ENCODE measurements around the gene IGSF21.

IGSF21 gene

DNA sequence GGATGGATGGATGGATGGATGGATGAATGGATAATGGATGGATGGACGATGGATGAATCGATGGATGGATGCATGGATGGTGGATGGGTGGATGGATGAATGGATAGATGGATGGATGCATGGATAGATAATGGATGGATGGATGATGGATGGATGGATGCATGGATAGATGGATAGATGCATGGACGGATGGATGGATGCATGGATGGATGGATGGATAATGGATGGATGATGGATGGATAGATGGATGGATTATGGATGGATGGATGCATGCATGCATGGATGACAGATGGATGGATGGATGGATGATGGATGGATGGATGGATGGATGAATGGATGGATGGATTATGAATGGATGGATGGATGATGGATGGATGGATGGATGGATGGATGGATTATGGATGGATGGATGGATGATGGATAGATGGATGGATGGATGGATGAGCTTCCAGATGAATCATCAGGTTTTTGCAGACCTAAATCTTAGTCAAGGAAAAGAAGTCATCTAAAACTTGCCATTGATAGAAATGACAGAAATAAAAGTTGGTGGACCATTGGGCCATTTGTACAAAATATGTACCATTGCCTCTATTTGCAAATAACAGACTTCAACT, 197.7 kb downstream of the IGSF21 start:
- DNase-seq: no peak

DNA sequence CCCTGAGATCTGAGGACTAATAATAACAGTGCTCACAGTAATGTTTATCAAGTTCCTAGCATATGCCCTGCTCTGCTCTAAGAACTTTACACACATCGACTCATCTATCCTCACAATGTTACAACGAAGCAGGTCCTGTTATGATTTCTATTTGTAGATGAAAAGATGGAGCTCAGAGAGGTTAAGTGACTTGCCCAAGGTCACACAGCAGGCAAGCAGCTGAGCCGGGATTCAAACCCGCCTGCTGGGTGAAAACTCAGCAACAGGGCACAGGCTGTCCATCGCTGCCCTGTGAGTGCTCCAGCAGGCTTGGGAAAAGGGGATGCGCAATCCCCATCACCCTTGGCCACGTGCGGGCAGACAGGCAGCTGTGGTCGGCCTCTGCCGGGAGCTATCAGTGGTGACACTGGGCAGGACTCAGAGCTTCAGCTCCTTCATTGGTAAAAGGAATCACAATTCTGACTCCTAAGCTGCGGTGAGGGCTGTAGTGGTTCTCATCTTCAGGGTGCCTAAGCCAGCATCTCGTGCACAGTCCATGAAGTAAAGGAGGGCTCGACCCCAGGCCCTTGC, 199.8 kb downstream of the IGSF21 start:
- no peak for DNase-seq

DNA sequence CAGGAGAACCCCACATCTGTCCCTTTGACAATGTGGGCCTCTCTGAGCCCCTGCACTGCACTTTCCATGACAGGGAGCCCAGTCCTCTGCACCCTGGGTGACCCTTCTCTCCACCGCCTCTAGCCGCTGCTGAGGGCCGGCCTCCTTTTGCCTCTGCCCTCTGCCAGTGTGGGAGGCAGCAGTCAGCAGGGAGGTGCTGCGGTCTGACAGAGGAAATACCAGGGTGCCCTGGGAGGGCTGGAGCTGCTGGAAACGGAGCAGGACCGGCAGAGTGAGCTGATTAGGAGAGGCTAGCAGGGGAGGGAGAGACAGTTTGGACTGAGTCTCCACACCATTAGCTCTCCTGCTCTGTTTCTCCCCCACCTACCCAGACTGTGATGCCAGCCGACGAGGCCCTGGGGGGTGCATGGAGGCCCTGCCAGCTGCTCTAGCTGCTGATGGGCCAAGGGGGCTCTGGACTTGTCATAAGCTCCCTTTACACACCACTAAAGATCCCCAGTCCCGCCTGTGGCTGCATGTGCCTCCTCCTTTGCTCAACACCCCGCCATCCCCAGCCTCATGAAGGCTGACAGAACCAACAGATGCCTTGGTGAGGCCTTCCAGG, 202.1 kb downstream of the IGSF21 start:
- DNase-seq: no peak

DNA sequence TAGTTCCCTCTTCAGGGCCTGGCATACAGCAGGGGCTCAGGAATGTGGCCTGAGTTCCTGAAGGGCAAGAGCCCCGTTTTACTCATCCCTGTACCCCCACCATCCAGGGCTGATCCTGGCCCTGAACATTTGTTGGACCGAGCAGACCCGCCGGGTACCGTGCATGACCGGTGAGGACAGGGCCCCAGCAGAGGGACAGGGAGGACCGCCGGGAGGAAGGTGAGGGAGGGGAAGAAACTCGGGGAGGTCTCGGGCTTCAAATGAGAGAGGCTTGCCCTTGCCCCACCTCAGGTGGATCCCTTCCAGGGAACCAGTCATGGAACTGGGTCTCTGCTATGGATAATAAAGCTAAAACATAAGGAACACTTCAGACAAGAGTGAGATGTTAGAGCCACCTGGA, 205.4 kb downstream of the IGSF21 start:
- DNase-seq: no peak

DNA sequence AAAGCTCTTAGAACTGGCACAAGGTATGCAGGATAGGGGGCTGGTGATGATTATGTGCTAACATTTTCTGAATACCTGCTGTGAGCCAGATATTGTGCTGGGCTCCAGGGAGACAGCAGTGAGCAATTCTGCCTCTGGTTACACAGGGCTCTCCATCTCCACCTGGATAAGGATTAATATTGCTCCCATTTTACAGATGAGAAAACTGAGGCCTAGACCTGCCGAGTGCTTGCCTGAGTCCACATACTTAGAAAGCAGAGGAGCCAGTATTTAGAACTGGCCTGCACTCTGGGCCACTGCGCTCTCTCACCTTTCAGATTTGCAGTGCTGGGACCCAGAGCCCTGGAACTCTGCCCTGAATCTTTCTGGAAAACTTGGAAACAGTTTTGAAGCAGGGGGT, 205.9 kb downstream of the IGSF21 start:
- no peak for DNase-seq

DNA sequence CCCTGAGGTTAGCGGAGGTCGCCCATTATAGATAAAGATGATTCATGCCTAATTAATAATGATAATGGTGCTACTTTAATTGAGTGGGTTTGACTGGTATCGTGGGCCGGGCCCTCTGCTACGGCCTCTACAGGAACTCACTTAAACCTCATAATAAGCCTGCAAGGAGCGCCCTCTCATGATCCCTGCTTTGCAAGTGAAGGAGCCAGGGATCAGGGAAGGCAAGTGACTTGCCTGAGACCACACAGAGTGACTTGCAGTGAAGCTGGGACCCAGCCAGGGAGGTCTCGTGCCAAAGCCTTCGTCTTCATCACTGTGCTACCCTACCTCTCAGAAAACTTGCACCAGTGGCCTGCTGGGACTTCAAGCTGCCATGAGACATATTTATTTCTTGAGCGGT, 206.8 kb downstream of the IGSF21 start:
- DNase-seq: no peak

DNA sequence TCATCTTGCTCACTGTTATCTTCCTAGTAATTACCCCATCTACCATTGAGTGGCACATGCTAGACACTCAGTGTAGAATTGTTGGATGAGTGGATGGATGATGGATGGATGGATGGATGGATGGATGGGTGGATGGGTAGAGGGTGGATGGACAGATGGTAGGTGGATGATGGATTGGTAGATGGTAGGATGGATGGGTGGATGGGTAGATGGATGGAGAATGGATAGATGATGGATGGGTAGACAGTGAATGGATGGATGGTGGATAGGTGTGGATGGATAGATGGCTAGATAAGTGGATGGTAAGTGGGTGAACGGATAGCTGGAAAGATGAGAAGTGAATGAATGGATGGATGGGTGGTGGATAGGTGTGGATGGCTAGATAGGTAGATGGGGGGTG, 207.9 kb downstream of the IGSF21 start:
- no peak for DNase-seq

DNA sequence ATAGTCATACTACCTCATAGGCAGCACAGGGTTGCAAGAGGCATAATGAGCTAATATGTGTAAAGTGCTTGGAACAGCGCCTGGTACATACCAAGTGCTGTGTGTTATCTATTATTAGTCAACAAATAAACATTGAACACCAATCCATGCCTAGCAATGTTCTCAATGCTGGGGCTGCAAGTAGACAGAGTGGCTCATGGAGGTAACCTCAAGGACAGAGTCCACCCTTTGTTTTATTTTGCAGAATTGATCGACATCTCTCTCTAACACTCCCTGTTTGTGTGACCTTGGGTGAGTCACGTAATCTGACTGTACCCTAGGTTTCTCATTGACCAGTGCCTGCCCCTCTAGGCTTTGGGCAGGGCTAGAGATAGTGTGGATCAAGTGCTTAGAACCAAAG, 209.2 kb downstream of the IGSF21 start:
- no peak for DNase-seq

DNA sequence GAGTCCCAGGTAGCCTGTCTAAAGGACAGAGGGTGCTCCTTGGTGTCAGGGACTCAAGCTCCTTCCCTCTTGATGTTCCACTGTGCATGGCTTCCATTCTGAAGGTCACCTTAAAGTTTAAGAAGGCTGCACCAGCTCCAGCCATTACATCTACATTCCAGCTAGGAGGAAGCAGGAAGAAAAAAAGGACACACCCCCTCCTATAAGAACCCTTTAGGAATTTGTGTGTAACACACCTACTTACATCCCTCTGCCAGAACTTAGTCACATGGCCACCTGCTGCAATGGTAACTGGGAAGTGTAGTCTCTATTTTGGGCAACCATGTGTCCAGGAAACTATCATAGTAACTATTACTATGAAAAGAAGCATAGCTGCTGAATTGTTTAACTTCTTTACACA, 211.5 kb downstream of the IGSF21 start:
- no peak for DNase-seq

DNA sequence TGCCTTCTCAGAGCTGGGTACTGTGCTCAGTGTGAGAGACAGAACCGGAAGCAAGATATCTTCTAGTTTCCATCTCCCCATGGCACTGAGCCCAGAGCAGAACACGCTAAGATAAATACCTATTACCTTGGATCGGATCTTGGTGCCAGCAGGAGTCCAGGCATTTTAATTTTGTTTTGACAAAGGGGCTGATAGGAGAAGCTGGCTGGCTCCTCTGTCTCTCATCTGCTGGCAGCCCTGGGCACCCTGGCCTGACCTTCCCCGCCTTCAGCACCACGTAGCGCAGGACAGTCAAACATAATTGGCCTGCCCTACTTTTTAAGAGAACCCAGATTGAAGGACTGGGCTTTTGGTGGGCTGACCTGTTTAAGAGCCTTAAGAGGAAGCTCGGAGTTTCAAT, 212.5 kb downstream of the IGSF21 start:
- no peak for DNase-seq

DNA sequence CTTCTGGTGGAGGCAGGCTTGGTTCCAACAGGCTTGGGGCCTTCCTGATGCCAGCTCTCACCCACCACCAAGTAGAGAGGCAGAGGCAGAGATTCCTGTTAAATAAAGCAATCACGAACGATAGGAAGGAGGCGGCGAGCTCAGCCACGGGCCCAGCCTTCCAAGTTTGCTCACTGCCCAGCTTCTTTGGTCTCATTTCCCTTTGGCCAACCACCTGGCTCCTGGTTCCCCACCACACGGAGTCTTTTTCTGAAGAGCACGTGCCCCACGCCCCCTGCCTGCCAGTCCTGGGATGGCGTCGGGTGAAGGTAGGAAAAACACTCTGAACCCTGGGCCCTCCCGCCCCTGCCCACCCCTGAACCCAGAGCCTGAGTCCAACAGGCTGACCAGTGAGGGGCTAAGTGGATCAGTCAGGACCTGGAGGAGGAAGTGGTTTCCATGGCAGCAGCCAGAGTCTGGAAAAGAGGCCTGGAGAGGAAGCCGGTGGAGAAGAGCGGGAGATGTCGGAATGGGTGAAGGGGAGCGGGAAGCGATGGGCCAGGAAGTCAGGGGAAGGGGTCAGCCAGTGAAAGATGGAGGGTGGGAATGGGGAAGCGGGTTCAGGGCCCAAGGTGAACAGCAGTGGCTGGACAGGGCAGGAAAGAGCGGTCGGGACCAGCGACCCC, 214.9 kb downstream of the IGSF21 start:
- DNase-seq: no peak

DNA sequence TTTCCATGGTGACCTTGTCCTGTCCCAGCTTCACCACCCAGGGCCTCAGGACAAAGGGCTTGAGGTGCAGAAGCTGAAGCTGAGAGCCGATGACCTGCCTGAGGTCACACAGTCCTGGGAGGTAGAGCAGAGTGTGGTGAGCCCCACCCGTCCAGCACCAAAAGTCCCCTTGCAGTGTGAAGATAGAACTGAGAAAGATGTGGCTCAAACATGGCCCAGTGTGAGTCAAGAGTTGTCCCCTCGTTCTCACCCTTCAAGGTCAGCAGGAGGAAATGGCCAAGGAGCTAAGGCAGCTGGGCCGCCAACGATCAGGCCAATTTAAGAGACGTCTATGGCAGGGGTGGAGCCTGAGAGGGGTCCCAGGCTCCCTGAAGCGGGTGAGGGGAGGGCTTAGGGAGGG, 215.7 kb downstream of the IGSF21 start:
- DNase-seq: no peak

DNA sequence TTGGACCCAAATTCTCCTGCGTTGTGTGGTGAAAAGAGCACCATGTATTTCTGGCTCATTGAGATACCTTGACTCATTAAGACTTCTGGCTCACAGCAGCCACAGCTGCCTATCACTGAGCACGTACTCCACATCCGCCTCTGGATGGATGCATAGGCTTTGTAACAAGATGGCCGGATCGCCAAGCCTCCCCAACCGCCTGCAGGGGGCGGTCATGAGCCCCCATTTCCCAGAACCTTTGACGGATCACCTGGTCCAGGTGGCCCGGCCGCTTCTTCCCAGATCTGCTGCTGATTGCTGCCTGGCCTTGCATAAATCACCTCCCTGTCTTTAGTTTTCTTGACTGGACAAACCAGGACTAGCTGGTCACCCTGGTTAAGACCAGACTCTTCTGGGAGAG, 216.6 kb downstream of the IGSF21 start:
- no peak for DNase-seq

DNA sequence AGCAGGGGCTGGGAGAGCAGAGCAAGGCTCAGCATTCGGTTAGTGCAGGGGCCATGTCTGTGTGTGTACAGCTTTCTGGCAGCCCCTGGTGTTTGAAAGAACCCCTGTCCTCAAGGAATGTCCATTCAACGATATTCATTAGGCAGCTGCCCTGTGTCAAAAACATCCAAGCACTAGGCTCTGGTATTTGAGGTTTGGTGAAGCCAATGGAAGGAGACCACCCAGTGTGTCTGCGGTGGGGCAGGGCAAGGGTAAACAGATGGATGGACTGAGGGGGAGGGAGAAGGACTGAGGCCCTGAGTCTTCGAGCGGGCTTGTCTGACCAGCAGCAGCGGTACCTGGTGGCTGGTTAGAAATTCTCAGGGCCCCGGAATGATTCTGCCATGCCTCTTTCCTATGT, 217.5 kb downstream of the IGSF21 start:
- DNase-seq: no peak

DNA sequence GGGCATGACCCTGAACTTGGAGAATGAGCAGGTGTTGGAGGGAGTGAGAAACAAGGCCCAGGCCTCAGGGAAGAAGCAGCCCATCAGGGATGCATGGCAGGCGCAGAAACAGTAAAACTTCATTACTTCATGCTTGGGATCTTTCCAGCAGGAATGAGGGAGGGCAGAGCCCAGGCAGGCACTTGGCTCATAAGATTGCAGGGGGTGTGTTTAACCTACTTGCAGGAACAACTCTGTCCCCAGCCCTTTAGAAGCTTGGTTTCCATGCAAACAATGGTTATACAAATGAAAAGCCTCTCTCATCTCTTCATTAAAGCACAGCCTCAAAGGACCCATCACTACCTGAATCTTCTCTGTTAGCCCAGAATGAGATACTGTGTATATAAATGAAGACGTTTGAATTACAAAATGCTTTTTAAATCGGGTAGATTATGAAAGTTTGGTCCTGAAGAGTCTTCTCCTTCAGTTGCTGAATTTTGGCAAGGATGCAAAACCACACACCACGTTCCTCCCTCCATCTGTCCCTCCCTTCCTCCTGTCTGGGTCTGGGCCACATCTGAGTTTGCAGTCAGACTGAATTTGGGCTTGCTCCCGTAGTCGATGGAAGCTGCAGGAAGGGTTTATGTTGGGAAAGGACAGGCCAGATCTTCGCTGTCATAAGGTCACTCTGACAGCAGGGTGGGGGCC, 218.8 kb downstream of the IGSF21 start:
- no peak for DNase-seq

DNA sequence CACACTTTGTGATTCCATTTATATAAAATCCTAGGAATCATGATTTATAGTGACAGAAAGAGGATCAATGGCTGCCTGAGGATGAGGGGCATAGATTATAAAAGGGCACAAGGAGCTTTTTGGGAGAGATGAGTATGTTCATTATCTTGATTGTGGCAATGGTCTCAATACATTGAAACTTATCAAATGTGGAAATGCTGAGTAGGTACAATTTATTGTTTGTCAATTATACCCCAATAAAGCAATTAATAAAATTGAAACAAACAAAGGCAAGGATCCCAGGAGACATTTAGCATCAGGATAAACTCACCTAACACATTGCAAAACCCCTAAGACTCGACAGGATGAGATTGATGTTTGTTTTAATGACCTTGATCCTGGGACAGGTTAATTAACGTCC, 220.1 kb downstream of the IGSF21 start:
- no peak for DNase-seq

DNA sequence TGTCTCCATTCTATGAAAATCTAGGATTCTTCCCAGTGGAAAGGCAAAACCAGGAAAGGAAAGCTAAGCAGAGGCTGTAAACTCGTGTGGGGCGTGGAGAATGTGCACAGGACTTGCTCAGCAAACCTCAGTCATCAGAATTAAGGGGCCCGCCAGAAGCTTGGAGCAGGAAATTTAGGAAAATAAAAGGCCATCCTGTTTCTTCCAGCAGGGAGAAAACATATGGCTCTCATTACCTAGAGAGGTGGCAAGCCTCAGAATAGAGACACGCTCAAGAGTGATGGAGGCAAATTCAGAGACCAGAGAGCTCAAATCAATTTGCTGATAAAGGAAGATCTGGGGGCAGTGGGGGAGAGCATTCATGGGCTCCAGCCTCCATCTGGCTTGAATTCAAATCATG, 221.2 kb downstream of the IGSF21 start:
- no peak for DNase-seq

DNA sequence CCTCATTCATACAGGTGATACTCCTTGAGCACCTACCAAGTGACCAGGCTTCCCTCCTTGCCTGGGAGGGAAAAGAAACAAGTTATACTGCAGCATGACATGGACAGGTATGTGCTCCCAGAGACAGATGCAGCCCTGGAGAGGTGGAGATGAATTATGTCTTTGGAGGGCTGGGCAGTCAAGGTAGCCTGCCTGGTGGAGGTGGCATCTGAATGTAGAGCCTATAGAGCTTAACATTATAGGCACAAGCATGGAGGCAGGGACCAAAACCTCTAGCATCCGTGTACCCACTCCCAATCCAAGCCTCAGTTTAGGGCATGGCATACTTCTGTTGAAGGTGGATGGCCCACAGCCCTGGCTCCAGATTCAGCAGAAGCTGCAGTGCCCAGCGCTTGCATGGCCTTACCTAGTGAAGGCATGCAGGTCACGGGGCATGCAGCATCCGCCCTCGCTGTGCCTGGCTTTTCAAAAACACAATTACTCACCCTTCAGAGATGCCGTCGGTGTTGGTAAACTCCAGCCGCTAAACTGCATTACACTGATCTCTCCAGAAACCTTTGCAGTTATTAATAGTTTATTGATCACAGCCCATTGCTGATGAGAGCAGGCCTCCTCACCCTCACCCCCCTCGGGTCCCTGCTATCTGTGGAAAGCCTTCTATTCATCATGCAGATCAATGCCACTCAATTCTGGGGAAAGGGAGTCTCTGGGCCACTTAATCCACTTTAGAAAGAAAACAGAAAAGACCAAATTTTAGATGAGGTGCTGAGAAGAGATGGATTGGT, 222.1 kb downstream of the IGSF21 start:
- no peak for DNase-seq

DNA sequence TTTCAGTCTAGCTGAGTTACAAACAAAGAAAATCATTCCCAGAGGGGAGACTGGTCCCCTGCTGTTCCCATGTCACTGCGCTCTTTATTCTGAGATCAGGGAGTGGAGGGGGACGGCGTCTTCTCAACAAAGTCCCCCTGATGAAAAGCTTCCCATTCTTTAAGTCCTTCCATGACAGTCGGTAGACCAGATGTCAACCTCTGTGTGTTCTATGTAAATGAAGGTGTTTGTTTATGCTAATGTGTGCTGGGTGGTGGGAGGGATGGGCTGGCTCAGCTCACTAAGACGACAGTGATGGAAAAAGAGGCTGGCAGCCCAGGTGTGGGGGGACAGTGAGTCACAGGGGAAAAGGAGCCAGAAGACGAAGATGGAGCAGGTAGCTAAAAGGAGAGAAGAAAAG, 225.0 kb downstream of the IGSF21 start:
- DNase-seq: no peak

DNA sequence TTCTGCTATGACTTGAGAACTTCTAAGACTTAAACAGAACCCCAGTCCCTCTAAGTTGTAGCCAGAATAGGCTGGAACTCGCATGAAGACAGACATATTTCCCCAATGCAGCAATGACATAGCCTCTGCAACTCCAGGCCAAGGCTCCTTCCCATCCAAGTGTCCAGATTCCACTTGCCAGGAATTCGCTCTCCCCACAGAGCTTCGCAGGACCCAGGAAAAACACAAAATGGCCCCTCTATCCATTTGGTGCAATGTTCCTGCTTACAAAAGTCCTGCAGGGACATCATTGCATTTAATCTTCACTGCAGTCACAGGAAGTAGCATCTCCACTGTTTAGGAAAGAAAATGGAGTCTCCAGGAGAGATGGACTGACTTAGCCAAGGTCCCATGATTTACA, 225.6 kb downstream of the IGSF21 start:
- DNase-seq: no peak

DNA sequence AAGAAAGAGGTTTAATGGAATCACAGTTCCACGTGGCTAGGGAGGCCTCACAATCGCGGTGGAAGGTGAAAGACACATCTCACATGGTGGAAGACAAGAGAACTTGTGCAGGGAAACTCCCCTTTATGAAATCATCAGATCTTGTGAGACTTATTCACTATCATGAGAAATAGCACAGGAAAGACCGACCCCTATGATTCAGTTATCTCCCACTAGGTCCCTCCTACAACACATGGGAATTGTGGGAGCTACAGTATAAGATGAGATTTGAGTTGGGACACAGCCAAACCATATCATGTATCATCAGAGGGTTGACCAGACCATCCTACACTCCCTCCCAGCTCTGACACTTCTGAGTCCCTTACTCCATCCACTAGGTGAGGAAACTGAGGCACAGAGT, 229.2 kb downstream of the IGSF21 start:
- DNase-seq: no peak

DNA sequence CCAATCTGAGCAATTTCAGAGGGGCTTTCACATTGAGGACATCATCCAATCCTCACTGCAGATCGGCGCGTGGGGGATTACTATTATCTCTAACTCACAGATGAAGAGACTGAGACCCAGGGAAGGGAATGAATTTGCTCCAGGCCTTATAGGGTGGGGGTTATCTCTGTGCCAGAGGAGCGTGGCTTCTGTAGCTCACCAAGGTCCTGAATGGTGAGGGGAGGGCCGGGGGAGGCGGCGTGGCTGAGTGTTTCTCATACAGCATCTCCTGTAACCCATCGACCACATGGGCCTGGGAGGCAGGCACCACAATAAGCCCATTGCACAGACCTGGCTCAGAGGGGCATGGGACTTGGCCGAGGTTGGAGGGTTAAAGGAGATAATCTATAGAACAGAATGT, 230.2 kb downstream of the IGSF21 start:
- no peak for DNase-seq

DNA sequence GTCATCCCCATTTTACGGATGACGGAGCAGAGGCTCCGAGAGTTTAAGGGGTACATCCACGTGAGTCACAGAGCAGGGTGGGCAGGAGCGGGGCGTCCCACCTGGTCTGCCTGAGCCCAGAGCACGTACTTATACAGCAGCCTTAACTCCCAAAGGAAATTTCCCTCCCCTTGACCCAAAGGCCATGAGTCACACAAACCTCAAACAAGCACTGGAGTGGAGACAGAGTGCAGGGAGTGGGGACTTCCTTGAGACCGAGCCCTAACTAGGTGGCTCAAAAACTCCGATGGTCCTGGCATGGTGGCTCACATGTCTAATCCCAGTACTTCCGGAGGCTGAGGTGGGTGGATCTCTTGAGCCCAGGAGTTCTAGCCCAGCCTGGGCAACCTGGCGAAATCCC, 231.6 kb downstream of the IGSF21 start:
- no peak for DNase-seq
